GM12891 (cell line): Measurements from ENCODE around the gene KRT73. TPM values are rescaled to one million over a fixed set of nuclear protein-coding genes. Genes with fewer than 3 reads are reported as not detected.

Experiments
- DNase-seq: peaks from one replicate; pipeline ENCODE4 v3.0.0; 2011; ENCODE audit warnings: low spot score; ENCODE audit not compliant: insufficient read length
- FAIRE-seq: peaks from 2 replicates; lab custom pipeline; 2011; peaks lifted over from hg19 to GRCh38; lab: Jason Lieb, UNC
- PAX5 ChIP-seq: IDR thresholded peaks from 2 replicates; pipeline ENCODE4 v1.6.1; 2011; ENCODE audit warnings: low read length, moderate library complexity, mild to moderate bottlenecking; ENCODE audit not compliant: insufficient read depth, severe bottlenecking
- POLR2A ChIP-seq: IDR thresholded peaks from 2 replicates; pipeline ENCODE4 v1.6.1; 2011; ENCODE audit warnings: low read depth, low read length, control low read depth
- POLR2AphosphoS5 ChIP-seq: IDR thresholded peaks from 2 replicates; pipeline ENCODE4 v1.6.1; 2011; ENCODE audit warnings: low read depth, low read length, control low read depth
- POU2F2 ChIP-seq: IDR thresholded peaks from 2 replicates; pipeline ENCODE4 v1.6.1; 2011; ENCODE audit warnings: low read depth, mild to moderate bottlenecking, control low read depth, low read length, moderate library complexity
- SPI1 ChIP-seq: IDR thresholded peaks from 2 replicates; pipeline ENCODE4 v1.6.1; 2011; ENCODE audit warnings: low read depth, low read length, control low read depth
- TAF1 ChIP-seq: IDR thresholded peaks from 2 replicates; pipeline ENCODE4 v1.6.1; 2011; ENCODE audit warnings: low read depth, low read length, control low read depth
- polyA plus RNA-seq: library from polyadenylated mRNA; unstranded; fragments of >200 nt; gene quantifications from one replicate; pipeline ENCODE4 v1.2.1, GENCODE V29; 2012; ENCODE audit warnings: low read depth, missing spikeins, inconsistent platforms; ENCODE audit not compliant: missing spikeins

The KRT73 gene
- polyA plus RNA-seq: not detected

- FAIRE-seq: no peak
Measured at GRCh38 chr12:52618216-52618615, at the start of gene KRT73. Gene KRT73, minus strand, starts transcription at chr12:52618559. Its CDS starts 35 bp downstream, at chr12:52618524.

DNA sequence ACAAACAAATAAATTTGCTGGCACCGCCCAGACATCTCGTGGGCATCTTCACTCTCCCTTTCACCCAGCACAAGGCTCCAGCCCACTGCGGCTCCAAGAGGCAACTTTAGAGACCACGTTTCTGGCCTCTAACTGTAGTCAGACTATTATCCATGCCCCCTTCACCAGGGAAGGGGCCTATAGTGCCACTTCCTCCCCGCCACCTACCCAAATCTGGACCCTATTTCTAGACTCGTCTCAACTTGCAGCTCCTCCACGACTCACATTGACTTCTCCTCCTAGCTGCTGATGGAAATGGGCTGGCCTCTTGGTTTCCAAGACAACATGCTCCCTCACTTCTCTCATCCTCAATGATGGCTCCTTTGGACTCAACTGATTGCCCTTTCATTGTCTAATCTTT lies 49.6 kb upstream of the KRT73 start:
- TF ChIP-seq POLR2AphosphoS5: no peak
- TF ChIP-seq SPI1: no peak
- TF ChIP-seq POU2F2: no peak
- no peak for TF ChIP-seq PAX5
- no peak for TF ChIP-seq TAF1
- TF ChIP-seq POLR2A: no peak
- DNase-seq: no peak

More at GRCh38 chr12:52618216-52618615, at the start of gene KRT73:
- no peak for TF ChIP-seq TAF1
- TF ChIP-seq POLR2A: no peak
- TF ChIP-seq POU2F2: no peak
- no peak for TF ChIP-seq POLR2AphosphoS5
- TF ChIP-seq SPI1: no peak
- TF ChIP-seq PAX5: no peak
- DNase-seq: no peak

DNA sequence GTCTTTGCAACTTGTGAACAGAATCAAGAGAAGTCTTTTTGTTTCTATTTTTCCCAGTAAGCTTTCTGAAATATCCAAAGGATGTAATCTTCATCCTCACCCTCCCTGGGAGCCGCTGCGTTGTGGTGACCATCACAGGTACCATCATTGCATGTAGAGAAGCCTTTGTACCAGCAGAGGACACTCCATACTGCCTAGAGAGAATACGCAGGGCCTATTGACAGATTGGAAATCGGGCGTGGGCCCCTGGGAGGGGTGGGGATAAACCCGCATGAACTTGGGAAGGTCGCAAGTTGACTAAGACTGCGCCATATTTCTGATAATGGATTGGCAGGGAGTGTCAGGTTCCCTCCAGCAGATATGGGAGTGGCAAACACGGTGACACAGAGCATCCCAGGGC lies 49.1 kb upstream of the KRT73 start:
- FAIRE-seq (no peak), DNase-seq (no peak)
- TF ChIP-seq TAF1 (no peak), SPI1 (no peak), PAX5 (no peak)

More for the DNA sequence above, 49.6 kb upstream of the KRT73 start:
- FAIRE-seq: no peak

DNA sequence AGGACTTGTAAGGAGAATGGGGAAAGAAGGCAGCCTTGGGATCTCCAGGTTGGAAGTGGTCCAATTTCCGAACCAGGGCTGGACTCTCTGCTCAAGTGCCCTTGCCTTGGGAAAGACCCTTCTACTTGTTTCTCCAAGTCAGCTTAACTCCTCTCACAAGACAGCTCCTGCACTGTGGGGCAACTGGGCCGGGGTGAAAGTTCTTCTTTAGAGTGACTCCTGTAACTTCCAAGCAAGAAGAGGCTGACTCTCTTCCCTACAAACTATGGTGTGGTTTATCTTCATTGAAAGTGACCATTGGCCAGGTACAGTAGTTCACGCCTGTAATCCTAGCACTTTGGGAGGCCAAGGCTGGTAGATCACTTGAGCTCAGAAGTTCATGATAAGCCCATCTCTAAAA lies 48.1 kb upstream of the KRT73 start:
- DNase-seq (no peak), FAIRE-seq (no peak)
- TF ChIP-seq POLR2AphosphoS5 (no peak), POU2F2 (no peak), POLR2A (no peak), TAF1 (no peak), PAX5 (no peak), SPI1 (no peak)

DNA sequence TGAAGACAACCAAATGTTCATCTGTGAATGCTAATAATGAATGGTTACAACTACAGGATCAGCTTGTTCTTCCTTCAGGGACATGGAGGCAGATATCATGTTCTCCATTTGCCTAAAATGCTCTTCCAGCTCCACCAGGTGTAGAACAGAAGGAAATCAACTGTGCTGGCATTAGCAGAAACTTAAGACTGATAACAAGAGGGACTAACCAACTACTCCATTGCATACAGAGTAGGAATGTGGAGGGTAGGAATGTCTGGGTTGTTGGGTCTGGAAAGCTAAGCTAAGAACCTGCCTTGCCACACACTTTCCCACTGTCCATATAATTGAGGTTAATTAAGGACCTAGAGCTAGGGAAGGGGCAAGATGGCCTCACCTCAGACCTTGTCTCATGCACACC lies 45.1 kb upstream of the KRT73 start:
- FAIRE-seq: no peak

DNA sequence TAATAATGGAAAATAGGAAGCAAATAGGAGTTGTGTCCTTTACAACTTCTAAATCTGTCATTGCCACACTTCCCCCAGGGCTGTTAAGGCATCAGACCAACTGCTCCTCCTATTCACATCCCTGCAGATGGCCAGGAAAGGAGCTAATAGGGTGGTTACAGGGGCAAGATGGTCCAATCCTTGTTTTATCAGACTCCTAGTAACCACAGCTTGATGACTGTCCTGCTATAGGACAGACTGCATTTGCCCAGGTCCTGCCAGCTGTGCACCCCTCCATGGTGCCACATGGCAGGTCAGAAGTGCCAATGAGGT lies 44.5 kb upstream of the KRT73 start:
- no peak for TF ChIP-seq POLR2AphosphoS5
- no peak for TF ChIP-seq TAF1
- TF ChIP-seq SPI1: no peak
- no peak for TF ChIP-seq POLR2A
- TF ChIP-seq PAX5: no peak
- no peak for TF ChIP-seq POU2F2
- FAIRE-seq (no peak), DNase-seq (no peak)

More for the DNA sequence above, 45.1 kb upstream of the KRT73 start:
- TF ChIP-seq POLR2A (no peak), POU2F2 (no peak), SPI1 (no peak), TAF1 (no peak)
- no peak for DNase-seq

- no peak for FAIRE-seq
Measured at GRCh38 chr12:52662093-52662917, 43.9 kb upstream of the KRT73 start.

GRCh38 chr12:52661668-52662067 lies 43.3 kb upstream of the KRT73 start:
- FAIRE-seq: no peak
- TF ChIP-seq PAX5 (no peak), TAF1 (no peak), SPI1 (no peak), POLR2A (no peak), POU2F2 (no peak), POLR2AphosphoS5 (no peak)

More at GRCh38 chr12:52662093-52662917, 43.9 kb upstream of the KRT73 start:
- no peak for TF ChIP-seq PAX5
- TF ChIP-seq POLR2A: no peak
- TF ChIP-seq TAF1: no peak
- TF ChIP-seq POLR2AphosphoS5: no peak
- TF ChIP-seq SPI1: no peak
- no peak for TF ChIP-seq POU2F2
- DNase-seq: no peak

GRCh38 chr12:52660934-52661499 lies 42.7 kb upstream of the KRT73 start:
- FAIRE-seq: no peak
- TF ChIP-seq POLR2AphosphoS5 (no peak), POU2F2 (no peak), PAX5 (no peak), SPI1 (no peak), POLR2A (no peak), TAF1 (no peak)

More at GRCh38 chr12:52661668-52662067, 43.3 kb upstream of the KRT73 start:
- DNase-seq: no peak

More at GRCh38 chr12:52660934-52661499, 42.7 kb upstream of the KRT73 start:
- no peak for DNase-seq
